GM23338 (cell line): Measurements from ENCODE around the gene ZSWIM3. TPM values are rescaled to one million over a fixed set of nuclear protein-coding genes. Genes with fewer than 3 reads are reported as not detected.

Experiments used
- ATAC-seq: fragments of 200-7000 bp; cut with Tn5 transposase; 3 replicates; pipeline ENCODE4 v1.9.1; 2020
- DNase-seq: peaks from one replicate; pipeline ENCODE4 v3.0.0-alpha.2; 2015; ENCODE audit warnings: low spot score
- H2AFZ ChIP-seq: fragments of 200-600 bp; sonication (generic); 2 replicates; pipeline ENCODE4 v1.8.0; 2016; ENCODE audit warnings: antibody characterized with exemption, mild to moderate bottlenecking, moderate library complexity
- H3F3A ChIP-seq: fragments of 200-600 bp; sonication (generic); replicated peaks from 2 replicates; pipeline ENCODE4 v1.8.0; 2017; ENCODE audit warnings: antibody characterized with exemption, mixed run types, low read depth
- H3K27ac ChIP-seq: fragments of 200-600 bp; sonication (generic); 2 replicates; pipeline ENCODE4 v1.6.1; 2016; ENCODE audit warnings: low read depth
- H3K27me3 ChIP-seq: fragments of 200-600 bp; sonication (generic); 2 replicates; pipeline ENCODE4 v1.8.0; 2016; ENCODE audit warnings: mild to moderate bottlenecking, mixed run types, moderate library complexity; ENCODE audit not compliant: insufficient read depth
- H3K36me3 ChIP-seq: fragments of 200-600 bp; sonication (generic); 2 replicates; pipeline ENCODE4 v1.8.0; 2016; ENCODE audit warnings: mild to moderate bottlenecking; ENCODE audit not compliant: insufficient read depth
- H3K4me1 ChIP-seq: fragments of 200-600 bp; sonication (generic); 2 replicates; pipeline ENCODE4 v1.8.0; 2016; ENCODE audit warnings: mild to moderate bottlenecking, moderate library complexity; ENCODE audit not compliant: insufficient read depth
- H3K4me2 ChIP-seq: fragments of 200-600 bp; sonication (generic); 2 replicates; pipeline ENCODE4 v1.7.1; 2017; ENCODE audit warnings: mixed run types
- H3K4me3 ChIP-seq: fragments of 200-600 bp; sonication (generic); 2 replicates; pipeline ENCODE4 v1.6.1; 2016; ENCODE audit warnings: mixed run types
- H3K79me2 ChIP-seq: fragments of 200-600 bp; sonication (generic); replicated peaks from 2 replicates; pipeline ENCODE4 v1.8.0; 2017; ENCODE audit warnings: mild to moderate bottlenecking; ENCODE audit not compliant: insufficient read depth
- H3K9me2 ChIP-seq: fragments of 200-600 bp; sonication (generic); 2 replicates; pipeline ENCODE4 v1.8.0; 2017; ENCODE audit not compliant: insufficient read depth
- H4K20me1 ChIP-seq: fragments of 200-600 bp; sonication (generic); replicated peaks from 2 replicates; pipeline ENCODE4 v1.8.0; 2017; ENCODE audit warnings: mild to moderate bottlenecking; ENCODE audit not compliant: insufficient read depth
- H3K27ac Mint-ChIP-seq: 2 replicates; pipeline ENCODE4 v1.8.0; 2020; ENCODE audit warnings: inconsistent platforms, mild to moderate bottlenecking, moderate library complexity, mixed read lengths
- H3K27me3 Mint-ChIP-seq: 3 replicates; pipeline ENCODE4 v1.8.0; 2022; ENCODE audit warnings: low read depth, mild to moderate bottlenecking, moderate library complexity, mixed read lengths, inconsistent platforms; ENCODE audit not compliant: insufficient read depth, poor library complexity
- H3K36me3 Mint-ChIP-seq: 3 replicates; pipeline ENCODE4 v1.8.0; 2021; ENCODE audit warnings: low read depth, mild to moderate bottlenecking, inconsistent platforms, moderate library complexity, mixed read lengths
- H3K4me1 Mint-ChIP-seq: 3 replicates; pipeline ENCODE4 v1.8.0; 2020; ENCODE audit warnings: mild to moderate bottlenecking, inconsistent platforms, mixed read lengths
- H3K4me3 Mint-ChIP-seq: 3 replicates; pipeline ENCODE4 v1.8.0; 2021; ENCODE audit warnings: moderate library complexity, mild to moderate bottlenecking, inconsistent platforms, mixed read lengths
- H3K9me3 Mint-ChIP-seq: 3 replicates; pipeline ENCODE4 v1.8.0; 2020; ENCODE audit warnings: moderate library complexity, mild to moderate bottlenecking, inconsistent platforms, mixed read lengths
- CREB1 ChIP-seq: fragments of 250-450 bp; sonication (Bioruptor Pico); IDR thresholded peaks from 2 replicates; pipeline ENCODE4 v1.5.0; 2020; ENCODE audit warnings: low read depth, mild to moderate bottlenecking, moderate library complexity
- CTCF ChIP-seq, 2 experiments: fragments of 200-600 bp in 1 of 2; sonication (generic) in 1 of 2; conservative IDR thresholded peaks; 2 replicates each; pipeline versions ENCODE4 v1.5.1 to v1.6.1; 2016 to 2017; ENCODE audit warnings: antibody characterized with exemption in 2 of 2, low read depth in 2 of 2, mild to moderate bottlenecking in 2 of 2, moderate library complexity in 1 of 2
- EZH2phosphoT487 ChIP-seq: fragments of 200-600 bp; sonication (generic); IDR thresholded peaks from one replicate; pipeline ENCODE4 v1.8.1; 2018; ENCODE audit warnings: antibody characterized with exemption; ENCODE audit not compliant: unreplicated experiment
- JUNB ChIP-seq: IDR thresholded peaks from one replicate; pipeline ENCODE4 v1.6.1; 2016; ENCODE audit warnings: antibody characterized with exemption; ENCODE audit not compliant: unreplicated experiment
- STAT1 ChIP-seq: IDR thresholded peaks from one replicate; pipeline ENCODE4 v1.6.1; 2016; ENCODE audit warnings: antibody characterized with exemption; ENCODE audit not compliant: unreplicated experiment
- ZNF114 ChIP-seq: fragments of 250-450 bp; sonication (Bioruptor Pico); IDR thresholded peaks from 2 replicates; pipeline ENCODE4 v1.5.0; 2020; ENCODE audit warnings: mild to moderate bottlenecking, moderate library complexity
- ZNF331 ChIP-seq: fragments of 250-450 bp; sonication (Bioruptor Pico); IDR thresholded peaks from 2 replicates; pipeline ENCODE4 v1.5.0; 2020; ENCODE audit warnings: low read depth, mild to moderate bottlenecking, moderate library complexity
- polyA plus RNA-seq: library from polyadenylated mRNA; unstranded; fragments of >200 nt; fragmentation: Nextera tagmentation; extraction: Ambion mirVana; gene quantifications from 2 replicates; pipeline ENCODE4 v1.2.1, GENCODE V29; 2016
- total RNA-seq: library from RNA; depleted of rRNA; stranded (reverse); fragments of >200 nt; shearing (Covaris generic); gene quantifications from 2 replicates; pipeline ENCODE4 v1.2.3, GENCODE V29; 2014
- TF ChIP-seq, protein P1 (sequence below): fragments of 250-450 bp; sonication (Bioruptor Pico); IDR thresholded peaks from 2 replicates; pipeline ENCODE4 v1.5.0; 2020; ENCODE audit warnings: mild to moderate bottlenecking, moderate library complexity

ZSWIM3 gene
- total and polyA plus RNA-seq, 2 experiments from 2014 or later: 2.0 to 8.2 TPM

GRCh38 chr20:45823949-45824835 lies 33.2 kb upstream of the ZSWIM3 start:
- peaks cover 15% of the 10 kb centered on the region for H3K4me1 ChIP-seq
- Mint-ChIP-seq H3K36me3 (peaks cover 6% of the 10 kb centered on the region; the same call in 1 of the 3 replicates), H3K9me3 (no peaks in the 10 kb centered on the region; the same call in 1 of the 3 replicates), H3K4me1 (peaks cover 27% of the 10 kb centered on the region), H3K27ac (no peak overlapping the region), H3K27me3 (peaks cover 29% of the 10 kb centered on the region), H3K4me3 (peak overlapping the region; percentile 70)
- H3K9me2 ChIP-seq: no peaks in the 10 kb centered on the region
- H2AFZ ChIP-seq: peak overlapping the region; percentile 91
- H3K4me2 ChIP-seq: peak overlapping the region; percentile 78
- TF ChIP-seq CTCF (conservative IDR thresholded peaks at IDR 0.05; ENCODE audit: low read depth in 2 of 2): peak; percentile 51 to 81
- TF ChIP-seq CREB1: peak; percentile 19; the same call in 1 of the 2 replicates
- no peak for TF ChIP-seq ZNF114
- no peak for TF ChIP-seq JUNB
- no peaks in the 10 kb centered on the region for H3K79me2 ChIP-seq
- peak; percentile 82 for ATAC-seq
- no peak overlapping the region for H3K27ac ChIP-seq
- peaks cover 9% of the 10 kb centered on the region for H3K27me3 ChIP-seq
- DNase-seq: peak; percentile 89
- H3K4me3 ChIP-seq: peak overlapping the region; percentile 48; the same call in 1 of the 2 replicates
- no peaks in the 10 kb centered on the region for H4K20me1 ChIP-seq
- H3F3A ChIP-seq: peaks cover 13% of the 10 kb centered on the region; the same call in 1 of the 2 replicates
- no peaks in the 10 kb centered on the region for H3K36me3 ChIP-seq

GRCh38 chr20:45826381-45827019 lies 30.9 kb upstream of the ZSWIM3 start:
- H3K9me3 Mint-ChIP-seq: no peaks in the 10 kb centered on the region; the same call in 1 of the 3 replicates
- H3K4me1 Mint-ChIP-seq: peaks cover 27% of the 10 kb centered on the region
- no peaks in the 10 kb centered on the region for H3K9me2 ChIP-seq
- DNase-seq (no peak), ATAC-seq (no peak)
- H3K36me3 Mint-ChIP-seq: peaks cover 4% of the 10 kb centered on the region; the same call in 1 of the 3 replicates
- no peak overlapping the region for H3K4me2 ChIP-seq
- H3K4me3 ChIP-seq: no peak overlapping the region
- no peaks in the 10 kb centered on the region for H3K36me3 ChIP-seq
- H2AFZ ChIP-seq: no peak overlapping the region
- no peak overlapping the region for H3K27ac ChIP-seq
- H3K27me3 Mint-ChIP-seq: peaks cover 24% of the 10 kb centered on the region
- no peaks in the 10 kb centered on the region for H4K20me1 ChIP-seq
- peaks cover 9% of the 10 kb centered on the region for H3K27me3 ChIP-seq
- peaks cover 8% of the 10 kb centered on the region; the same call in 1 of the 2 replicates for H3K4me1 ChIP-seq
- no peak overlapping the region for H3K4me3 Mint-ChIP-seq
- peaks cover 13% of the 10 kb centered on the region; the same call in 1 of the 2 replicates for H3F3A ChIP-seq
- H3K79me2 ChIP-seq: no peaks in the 10 kb centered on the region
- H3K27ac Mint-ChIP-seq: no peak overlapping the region
- TF ChIP-seq EZH2phosphoT487 (no peak), CTCF (conservative IDR thresholded peaks at IDR 0.05; ENCODE audit: low read depth in 2 of 2) (no peak), ZNF331 (no peak), CREB1 (no peak), STAT1 (no peak)
- TF ChIP-seq, protein P1, sequence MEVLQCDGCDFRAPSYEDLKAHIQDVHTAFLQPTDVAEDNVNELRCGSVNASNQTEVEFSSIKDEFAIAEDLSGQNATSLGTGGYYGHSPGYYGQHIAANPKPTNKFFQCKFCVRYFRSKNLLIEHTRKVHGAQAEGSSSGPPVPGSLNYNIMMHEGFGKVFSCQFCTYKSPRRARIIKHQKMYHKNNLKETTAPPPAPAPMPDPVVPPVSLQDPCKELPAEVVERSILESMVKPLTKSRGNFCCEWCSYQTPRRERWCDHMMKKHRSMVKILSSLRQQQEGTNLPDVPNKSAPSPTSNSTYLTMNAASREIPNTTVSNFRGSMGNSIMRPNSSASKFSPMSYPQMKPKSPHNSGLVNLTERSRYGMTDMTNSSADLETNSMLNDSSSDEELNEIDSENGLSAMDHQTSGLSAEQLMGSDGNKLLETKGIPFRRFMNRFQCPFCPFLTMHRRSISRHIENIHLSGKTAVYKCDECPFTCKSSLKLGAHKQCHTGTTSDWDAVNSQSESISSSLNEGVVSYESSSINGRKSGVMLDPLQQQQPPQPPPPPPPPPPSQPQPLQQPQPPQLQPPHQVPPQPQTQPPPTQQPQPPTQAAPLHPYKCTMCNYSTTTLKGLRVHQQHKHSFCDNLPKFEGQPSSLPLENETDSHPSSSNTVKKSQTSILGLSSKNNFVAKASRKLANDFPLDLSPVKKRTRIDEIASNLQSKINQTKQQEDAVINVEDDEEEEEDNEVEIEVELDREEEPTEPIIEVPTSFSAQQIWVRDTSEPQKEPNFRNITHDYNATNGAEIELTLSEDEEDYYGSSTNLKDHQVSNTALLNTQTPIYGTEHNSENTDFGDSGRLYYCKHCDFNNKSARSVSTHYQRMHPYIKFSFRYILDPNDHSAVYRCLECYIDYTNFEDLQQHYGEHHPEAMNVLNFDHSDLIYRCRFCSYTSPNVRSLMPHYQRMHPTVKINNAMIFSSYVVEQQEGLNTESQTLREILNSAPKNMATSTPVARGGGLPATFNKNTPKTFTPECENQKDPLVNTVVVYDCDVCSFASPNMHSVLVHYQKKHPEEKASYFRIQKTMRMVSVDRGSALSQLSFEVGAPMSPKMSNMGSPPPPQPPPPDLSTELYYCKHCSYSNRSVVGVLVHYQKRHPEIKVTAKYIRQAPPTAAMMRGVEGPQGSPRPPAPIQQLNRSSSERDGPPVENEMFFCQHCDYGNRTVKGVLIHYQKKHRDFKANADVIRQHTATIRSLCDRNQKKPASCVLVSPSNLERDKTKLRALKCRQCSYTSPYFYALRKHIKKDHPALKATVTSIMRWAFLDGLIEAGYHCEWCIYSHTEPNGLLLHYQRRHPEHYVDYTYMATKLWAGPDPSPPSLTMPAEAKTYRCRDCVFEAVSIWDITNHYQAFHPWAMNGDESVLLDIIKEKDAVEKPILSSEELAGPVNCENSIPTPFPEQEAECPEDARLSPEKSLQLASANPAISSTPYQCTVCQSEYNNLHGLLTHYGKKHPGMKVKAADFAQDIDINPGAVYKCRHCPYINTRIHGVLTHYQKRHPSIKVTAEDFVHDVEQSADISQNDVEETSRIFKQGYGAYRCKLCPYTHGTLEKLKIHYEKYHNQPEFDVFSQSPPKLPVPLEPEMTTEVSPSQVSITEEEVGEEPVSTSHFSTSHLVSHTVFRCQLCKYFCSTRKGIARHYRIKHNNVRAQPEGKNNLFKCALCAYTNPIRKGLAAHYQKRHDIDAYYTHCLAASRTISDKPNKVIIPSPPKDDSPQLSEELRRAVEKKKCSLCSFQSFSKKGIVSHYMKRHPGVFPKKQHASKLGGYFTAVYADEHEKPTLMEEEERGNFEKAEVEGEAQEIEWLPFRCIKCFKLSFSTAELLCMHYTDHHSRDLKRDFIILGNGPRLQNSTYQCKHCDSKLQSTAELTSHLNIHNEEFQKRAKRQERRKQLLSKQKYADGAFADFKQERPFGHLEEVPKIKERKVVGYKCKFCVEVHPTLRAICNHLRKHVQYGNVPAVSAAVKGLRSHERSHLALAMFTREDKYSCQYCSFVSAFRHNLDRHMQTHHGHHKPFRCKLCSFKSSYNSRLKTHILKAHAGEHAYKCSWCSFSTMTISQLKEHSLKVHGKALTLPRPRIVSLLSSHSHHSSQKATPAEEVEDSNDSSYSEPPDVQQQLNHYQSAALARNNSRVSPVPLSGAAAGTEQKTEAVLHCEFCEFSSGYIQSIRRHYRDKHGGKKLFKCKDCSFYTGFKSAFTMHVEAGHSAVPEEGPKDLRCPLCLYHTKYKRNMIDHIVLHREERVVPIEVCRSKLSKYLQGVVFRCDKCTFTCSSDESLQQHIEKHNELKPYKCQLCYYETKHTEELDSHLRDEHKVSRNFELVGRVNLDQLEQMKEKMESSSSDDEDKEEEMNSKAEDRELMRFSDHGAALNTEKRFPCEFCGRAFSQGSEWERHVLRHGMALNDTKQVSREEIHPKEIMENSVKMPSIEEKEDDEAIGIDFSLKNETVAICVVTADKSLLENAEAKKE: no peak
